HepG2 (cell line): ENCODE measurements around the gene DCP2. TPM values are rescaled to one million over a fixed set of nuclear protein-coding genes. Genes with fewer than 3 reads are reported as not detected.

Experiments
- CAMTA2 ChIP-seq: sonication (generic); formaldehyde crosslinking; IDR thresholded peaks from 2 replicates; pipeline ENCODE4 v1.4.0; 2020; ENCODE audit warnings: mild to moderate bottlenecking, missing genetic modification reagents, borderline replicate concordance
- GZF1 ChIP-seq: sonication (generic); formaldehyde crosslinking; IDR thresholded peaks from 2 replicates; pipeline ENCODE4 v1.5.1; 2020; ENCODE audit warnings: mild to moderate bottlenecking, missing genetic modification reagents
- MED8 ChIP-seq: sonication (generic); formaldehyde crosslinking; IDR thresholded peaks from 2 replicates; pipeline ENCODE4 v1.8.1; 2023; ENCODE audit warnings: mild to moderate bottlenecking, missing genetic modification reagents; ENCODE audit not compliant: insufficient replicate concordance
- MYNN ChIP-seq: sonication (generic); formaldehyde crosslinking; IDR thresholded peaks from 2 replicates; pipeline ENCODE4 v1.4.0; 2020; ENCODE audit warnings: mild to moderate bottlenecking, low read depth, missing genetic modification reagents
- NFRKB ChIP-seq: fragments of 450-650 bp; IDR thresholded peaks from 2 replicates; pipeline ENCODE4 v1.6.1; 2017
- PTBP1 ChIP-seq: fragments of 200-400 bp; formaldehyde crosslinking; IDR thresholded peaks from 2 replicates; pipeline ENCODE4 v1.6.1; 2018; ENCODE audit warnings: low read length, low read depth; ENCODE audit not compliant: poor library complexity, severe bottlenecking
- RAD21 ChIP-seq: fragments of 450-650 bp; formaldehyde crosslinking; IDR thresholded peaks from 2 replicates; pipeline ENCODE4 v1.5.0; 2020; ENCODE audit warnings: mild to moderate bottlenecking
- RERE ChIP-seq: IDR thresholded peaks from 2 replicates; pipeline ENCODE4 v1.6.1; 2016; ENCODE audit warnings: low read depth, missing genetic modification reagents, missing compliant biosample characterization
- SMARCC2 ChIP-seq: fragments of 450-650 bp; IDR thresholded peaks from 2 replicates; pipeline ENCODE4 v1.6.1; 2017; ENCODE audit warnings: antibody characterized with exemption, mild to moderate bottlenecking
- UBTF ChIP-seq: sonication (generic); formaldehyde crosslinking; IDR thresholded peaks from 2 replicates; pipeline ENCODE4 v1.4.0; 2020; ENCODE audit warnings: mild to moderate bottlenecking, missing genetic modification reagents
- ZNF510 ChIP-seq: sonication (generic); formaldehyde crosslinking; IDR thresholded peaks from 2 replicates; pipeline ENCODE4 v1.4.0; 2020; ENCODE audit warnings: low read depth, mild to moderate bottlenecking, missing genetic modification reagents
- ZNF530 ChIP-seq: sonication (generic); formaldehyde crosslinking; IDR thresholded peaks from 2 replicates; pipeline ENCODE4 v1.5.0; 2020; ENCODE audit warnings: low read depth, mild to moderate bottlenecking, missing genetic modification reagents
- ZNF607 ChIP-seq: sonication (generic); formaldehyde crosslinking; IDR thresholded peaks from 2 replicates; pipeline ENCODE4 v1.5.1; 2020; ENCODE audit warnings: missing genetic modification reagents, mild to moderate bottlenecking, borderline replicate concordance
- ZNF737 ChIP-seq: sonication (generic); formaldehyde crosslinking; IDR thresholded peaks from 2 replicates; pipeline ENCODE4 v1.5.0; 2020; ENCODE audit warnings: missing genetic modification reagents, mild to moderate bottlenecking, borderline replicate concordance
- ZNF749 ChIP-seq: sonication (generic); formaldehyde crosslinking; IDR thresholded peaks from 2 replicates; pipeline ENCODE4 v1.8.0; 2022; ENCODE audit warnings: mild to moderate bottlenecking, missing genetic modification reagents, moderate library complexity, borderline replicate concordance
- ZNF75D ChIP-seq: sonication (generic); formaldehyde crosslinking; IDR thresholded peaks from 2 replicates; pipeline ENCODE4 v1.8.1; 2023; ENCODE audit warnings: missing genetic modification reagents, mild to moderate bottlenecking, borderline replicate concordance
- polyA plus RNA-seq, 8 experiments: library from polyadenylated mRNA; depleted of rRNA in 3 of 8; stranded (reverse) in 7 of 8; unstranded in 1 of 8; fragments of >200 nt; fragmentation: Illumina TruSeq in 4 of 8; extraction: Trizol in 4 of 8; gene quantifications; 2 replicates each; pipeline versions ENCODE4 v1.2.1 to v1.2.3, GENCODE V29; 2011 to 2016; ENCODE audit warnings: low read depth in 4 of 8, missing spikeins in 1 of 8, mixed read lengths in 1 of 8; ENCODE audit not compliant: insufficient read depth in 1 of 8
- total RNA-seq, 5 experiments: library from RNA; depleted of rRNA; stranded (reverse); fragments of >200 nt; fragmentation: Illumina TruSeq; extraction: Trizol; gene quantifications; 2 replicates each; pipeline ENCODE4 v1.2.3, GENCODE V29; 2016; ENCODE audit warnings: low read depth in 1 of 5
- TF ChIP-seq, protein P1 (sequence below): sonication (generic); formaldehyde crosslinking; IDR thresholded peaks from 2 replicates; pipeline ENCODE4 v1.4.0; 2020; ENCODE audit warnings: missing genetic modification reagents

The DCP2 gene
- total and polyA plus RNA-seq, 2 of the 13 experiments (the other 11 are each of a cell fraction or from before 2014, with no cell fraction given): 16.2 to 63.4 TPM

GRCh38 chr5:112976432-112977309, at the start of gene DCP2 (continued):
- no peak for TF ChIP-seq ZNF510 (CRISPR knock-in tag)
- TF ChIP-seq ZNF749: no peak
- TF ChIP-seq SMARCC2: no peak
- TF ChIP-seq RERE: no peak
- no peak for TF ChIP-seq NFRKB
- TF ChIP-seq MED8: no peak
- TF ChIP-seq ZNF75D (CRISPR knock-in tag): no peak
- 0 out of 2 replicates have a peak, but pooled peaks have one; percentile 53 for TF ChIP-seq ZNF607 (CRISPR knock-in tag)
- TF ChIP-seq, protein P1, sequence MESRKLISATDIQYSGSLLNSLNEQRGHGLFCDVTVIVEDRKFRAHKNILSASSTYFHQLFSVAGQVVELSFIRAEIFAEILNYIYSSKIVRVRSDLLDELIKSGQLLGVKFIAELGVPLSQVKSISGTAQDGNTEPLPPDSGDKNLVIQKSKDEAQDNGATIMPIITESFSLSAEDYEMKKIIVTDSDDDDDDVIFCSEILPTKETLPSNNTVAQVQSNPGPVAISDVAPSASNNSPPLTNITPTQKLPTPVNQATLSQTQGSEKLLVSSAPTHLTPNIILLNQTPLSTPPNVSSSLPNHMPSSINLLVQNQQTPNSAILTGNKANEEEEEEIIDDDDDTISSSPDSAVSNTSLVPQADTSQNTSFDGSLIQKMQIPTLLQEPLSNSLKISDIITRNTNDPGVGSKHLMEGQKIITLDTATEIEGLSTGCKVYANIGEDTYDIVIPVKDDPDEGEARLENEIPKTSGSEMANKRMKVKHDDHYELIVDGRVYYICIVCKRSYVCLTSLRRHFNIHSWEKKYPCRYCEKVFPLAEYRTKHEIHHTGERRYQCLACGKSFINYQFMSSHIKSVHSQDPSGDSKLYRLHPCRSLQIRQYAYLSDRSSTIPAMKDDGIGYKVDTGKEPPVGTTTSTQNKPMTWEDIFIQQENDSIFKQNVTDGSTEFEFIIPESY (CRISPR knock-in tag): no peak
- no peak for TF ChIP-seq RAD21 (CRISPR knock-in tag)
- no peak for TF ChIP-seq MYNN (CRISPR knock-in tag)
- TF ChIP-seq ZNF530 (CRISPR knock-in tag): no peak
- TF ChIP-seq PTBP1: no peak
- peak; percentile 77; the same call in 1 of the 2 replicates for TF ChIP-seq UBTF (CRISPR knock-in tag)
- TF ChIP-seq GZF1 (CRISPR knock-in tag): no peak
- no peak for TF ChIP-seq ZNF737
- TF ChIP-seq CAMTA2 (CRISPR knock-in tag): no peak
